Trophoblast cell (in vitro differentiated cells and primary cell): Measurements from ENCODE around the gene GADL1.

Experiments
- DNase-seq, 2 donors: peaks; one replicate each; pipeline ENCODE4 v3.0.0-alpha.2; 2016
- H2AFZ ChIP-seq: 2 replicates; pipeline ENCODE4 v1.6.1; 2013; ENCODE audit warnings: low read length, moderate library complexity, mild to moderate bottlenecking; ENCODE audit not compliant: insufficient read depth, poor library complexity
- H2AK5ac ChIP-seq: 2 replicates; pipeline ENCODE4 v1.6.1; 2013; ENCODE audit warnings: mild to moderate bottlenecking, low read length
- H2BK120ac ChIP-seq: 2 replicates; pipeline ENCODE4 v1.6.1; 2013; ENCODE audit warnings: low read length, mild to moderate bottlenecking, moderate library complexity; ENCODE audit not compliant: insufficient read depth, poor library complexity
- H2BK12ac ChIP-seq: 2 replicates; pipeline ENCODE4 v1.6.1; 2013; ENCODE audit warnings: mild to moderate bottlenecking, low read length, moderate library complexity
- H2BK5ac ChIP-seq: 2 replicates; pipeline ENCODE4 v1.6.1; 2013; ENCODE audit warnings: low read length, low read depth, moderate library complexity, mild to moderate bottlenecking; ENCODE audit not compliant: poor library complexity
- H3K14ac ChIP-seq: 2 replicates; pipeline ENCODE4 v1.6.1; 2013; ENCODE audit warnings: mild to moderate bottlenecking, low read length
- H3K18ac ChIP-seq: 2 replicates; pipeline ENCODE4 v1.6.1; 2013; ENCODE audit warnings: mild to moderate bottlenecking, low read length
- H3K23ac ChIP-seq: 2 replicates; pipeline ENCODE4 v1.6.1; 2013; ENCODE audit warnings: low read length
- H3K27ac ChIP-seq: 2 replicates; pipeline ENCODE4 v1.5.1; 2013; ENCODE audit warnings: low read depth, mild to moderate bottlenecking, inconsistent platforms, low read length, moderate library complexity
- H3K27me3 ChIP-seq: 2 replicates; pipeline ENCODE4 v1.6.1; 2013; ENCODE audit warnings: inconsistent platforms, mild to moderate bottlenecking, low read length, moderate library complexity; ENCODE audit not compliant: insufficient read depth
- H3K36me3 ChIP-seq, 2 experiments: 1 replicate in 1 of 2; 2 replicates in 1 of 2; pipeline ENCODE4 v1.6.1; 2013; ENCODE audit warnings: low read length in 2 of 2, mild to moderate bottlenecking in 2 of 2, moderate library complexity in 1 of 2; ENCODE audit not compliant: insufficient read depth in 2 of 2, control insufficient read depth in 1 of 2
- H3K4ac ChIP-seq: 2 replicates; pipeline ENCODE4 v1.6.1; 2013; ENCODE audit warnings: low read depth, mild to moderate bottlenecking, low read length, moderate library complexity
- H3K4me1 ChIP-seq, 2 experiments: 1 replicate in 1 of 2; 2 replicates in 1 of 2; pipeline ENCODE4 v1.6.1; 2013; ENCODE audit warnings: low read length in 2 of 2, mild to moderate bottlenecking in 2 of 2, moderate library complexity in 1 of 2; ENCODE audit not compliant: insufficient read depth in 2 of 2, control insufficient read depth in 1 of 2
- H3K4me2 ChIP-seq: 2 replicates; pipeline ENCODE4 v1.6.1; 2013; ENCODE audit warnings: inconsistent platforms, mild to moderate bottlenecking, low read length, moderate library complexity
- H3K4me3 ChIP-seq: 2 replicates; pipeline ENCODE4 v1.5.1; 2013; ENCODE audit warnings: mild to moderate bottlenecking, low read depth, low read length, inconsistent platforms
- H3K79me1 ChIP-seq: one replicate; pipeline ENCODE4 v1.6.1; 2013; ENCODE audit warnings: low read length
- H3K79me2 ChIP-seq: 2 replicates; pipeline ENCODE4 v1.6.1; 2013; ENCODE audit warnings: low read length, mild to moderate bottlenecking; ENCODE audit not compliant: control insufficient read depth, insufficient read depth, poor library complexity
- H3K9ac ChIP-seq: 2 replicates; pipeline ENCODE4 v1.6.1; 2013; ENCODE audit warnings: mild to moderate bottlenecking, low read length
- H3K9me3 ChIP-seq: 2 replicates; pipeline ENCODE4 v1.6.1; 2013; ENCODE audit warnings: low read depth, mild to moderate bottlenecking, control low read depth, inconsistent platforms, low read length; ENCODE audit not compliant: insufficient read depth
- H4K12ac ChIP-seq: 2 replicates; pipeline ENCODE4 v1.6.1; 2013; ENCODE audit warnings: low read depth, mild to moderate bottlenecking, low read length, moderate library complexity
- H4K8ac ChIP-seq: 2 replicates; pipeline ENCODE4 v1.6.1; 2013; ENCODE audit warnings: low read depth, mild to moderate bottlenecking, low read length, moderate library complexity
- H4K91ac ChIP-seq: one replicate; pipeline ENCODE4 v1.6.1; 2013; ENCODE audit warnings: low read depth, mild to moderate bottlenecking, low read length, moderate library complexity
- WGBS: extraction: QIAGEN DNeasy Blood & Tissue Kit; methylation state at CpG from one replicate; pipeline ENCODE4 v1.1.7; 2013; ENCODE audit warnings: missing lambda C conversion rate; ENCODE audit not compliant: insufficient read length, insufficient coverage; ENCODE audit errors: extremely low coverage; 5-methylcytosine and 5-hydroxymethylcytosine counted together

The GADL1 gene

GRCh38 chr3:30720586-30721313, 173.7 kb downstream of the GADL1 start:
- H3K4ac ChIP-seq = no peak overlapping the region
- no peak overlapping the region for H4K91ac ChIP-seq
- H3K23ac ChIP-seq = no peak overlapping the region
- H3K4me1 ChIP-seq = no peaks in the 10 kb centered on the region
- H3K4me2 ChIP-seq = no peak overlapping the region
- no peak overlapping the region for H3K27ac ChIP-seq
- H3K79me2 ChIP-seq = no peaks in the 10 kb centered on the region
- no peak overlapping the region for H4K8ac ChIP-seq
- H2BK5ac ChIP-seq = no peak overlapping the region
- no peak overlapping the region for H2BK120ac ChIP-seq
- H2AK5ac ChIP-seq = no peak overlapping the region
- H2AFZ ChIP-seq = no peak overlapping the region
- H3K18ac ChIP-seq = no peak overlapping the region
- H3K79me1 ChIP-seq = no peaks in the 10 kb centered on the region
- WGBS = no CpG with 5 or more reads among the region's 5 CpGs
- no peaks in the 10 kb centered on the region for H3K9me3 ChIP-seq
- H3K36me3 ChIP-seq = no peaks in the 10 kb centered on the region
- no peaks in the 10 kb centered on the region for H3K27me3 ChIP-seq
- DNase-seq = peak in 1 of 2 donors; percentile 40
- H3K4me3 ChIP-seq = no peak overlapping the region
- H3K14ac ChIP-seq = no peak overlapping the region
- no peak overlapping the region for H3K9ac ChIP-seq
- H2BK12ac ChIP-seq = no peak overlapping the region
- H4K12ac ChIP-seq = no peak overlapping the region

GRCh38 chr3:30719536-30719935, 174.9 kb downstream of the GADL1 start:
- Histone ChIP-seq H3K9ac (no peak overlapping the region), H4K12ac (no peak overlapping the region), H2AK5ac (no peak overlapping the region), H3K36me3 (no peaks in the 10 kb centered on the region), H2BK120ac (no peak overlapping the region), H4K8ac (no peak overlapping the region), H3K14ac (no peak overlapping the region), H3K4me3 (no peak overlapping the region), H3K79me2 (no peaks in the 10 kb centered on the region), H3K4ac (no peak overlapping the region), H3K27ac (no peak overlapping the region), H3K9me3 (no peaks in the 10 kb centered on the region), H3K23ac (no peak overlapping the region), H3K18ac (no peak overlapping the region), H3K27me3 (no peaks in the 10 kb centered on the region), H2BK12ac (no peak overlapping the region), H3K4me1 (no peaks in the 10 kb centered on the region), H2BK5ac (no peak overlapping the region), H3K79me1 (no peaks in the 10 kb centered on the region), H4K91ac (no peak overlapping the region), H2AFZ (no peak overlapping the region), H3K4me2 (no peak overlapping the region)
- DNase-seq = peak in 1 of 2 donors; percentile 42
- WGBS = no CpG with 5 or more reads among the region's 3 CpGs

DNA sequence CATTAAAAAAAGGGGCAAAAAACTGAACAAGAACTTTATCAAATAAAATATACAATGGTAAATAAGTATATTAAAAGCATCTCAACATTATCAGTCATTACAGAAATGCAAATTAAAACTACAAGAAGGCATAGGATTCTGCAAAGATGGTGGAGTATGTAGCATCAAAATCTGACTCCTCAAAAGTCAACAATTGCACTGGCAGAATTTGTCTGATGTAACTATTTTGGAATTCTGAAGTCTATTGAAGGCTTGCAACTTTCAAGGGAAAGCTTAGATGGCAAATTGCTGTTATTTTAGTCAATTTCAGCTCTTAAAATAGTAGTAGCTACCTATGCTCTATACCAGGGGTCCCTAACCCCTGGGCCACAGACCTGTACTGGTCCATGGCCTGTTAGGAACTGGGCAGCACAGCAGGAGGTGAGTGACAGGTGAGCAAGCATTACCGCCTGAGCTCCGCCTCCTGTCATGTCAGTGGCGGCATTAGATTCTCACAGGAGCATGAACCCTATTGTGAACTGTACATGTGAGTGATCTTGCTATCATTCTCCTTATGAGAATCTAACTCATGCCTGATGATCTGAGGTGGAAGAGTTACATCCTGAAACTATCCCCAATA, 180.5 kb downstream of the GADL1 start:
- no peak overlapping the region for H3K4me2 ChIP-seq
- H4K12ac ChIP-seq = no peak overlapping the region
- H4K8ac ChIP-seq = no peak overlapping the region
- H2BK5ac ChIP-seq = no peak overlapping the region
- no peak overlapping the region for H2BK12ac ChIP-seq
- H3K79me2 ChIP-seq = no peaks in the 10 kb centered on the region
- no peak overlapping the region for H3K27ac ChIP-seq
- no peak overlapping the region for H3K23ac ChIP-seq
- no CpG with 5 or more reads among the region's 3 CpGs for whole genome bisulfite sequencing
- no peak overlapping the region for H3K14ac ChIP-seq
- no peak overlapping the region for H2AFZ ChIP-seq
- H3K4me3 ChIP-seq = no peak overlapping the region
- H3K27me3 ChIP-seq = no peaks in the 10 kb centered on the region
- peaks cover 2% of the 10 kb centered on the region for H3K9me3 ChIP-seq
- H2AK5ac ChIP-seq = no peak overlapping the region
- no peak overlapping the region for H3K4ac ChIP-seq
- H2BK120ac ChIP-seq = no peak overlapping the region
- no peak for DNase-seq
- H3K18ac ChIP-seq = no peak overlapping the region
- no peaks in the 10 kb centered on the region for H3K79me1 ChIP-seq
- no peak overlapping the region for H4K91ac ChIP-seq
- no peak overlapping the region for H3K9ac ChIP-seq
- no peaks in the 10 kb centered on the region for H3K4me1 ChIP-seq
- H3K36me3 ChIP-seq = no peaks in the 10 kb centered on the region

DNA sequence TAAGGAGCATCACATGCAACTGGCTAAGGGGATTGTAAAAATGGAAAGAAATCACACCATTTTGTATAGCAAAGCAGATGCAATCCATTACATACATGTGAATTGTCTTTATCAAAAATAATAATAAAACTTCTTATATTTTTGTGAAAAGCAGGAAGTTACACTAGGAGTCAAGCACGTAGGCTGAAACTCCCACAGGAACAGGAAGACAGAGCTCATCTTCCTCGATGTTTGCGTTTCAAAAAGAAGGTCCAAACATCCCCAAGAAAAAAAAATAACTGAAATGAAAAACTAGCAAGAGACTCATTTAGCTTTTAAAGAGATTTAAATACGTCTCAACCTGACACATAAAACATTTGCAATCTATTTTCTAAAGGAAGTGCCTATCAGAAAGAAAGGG, 181.5 kb downstream of the GADL1 start:
- Histone ChIP-seq H3K4me3 (no peak overlapping the region), H4K8ac (no peak overlapping the region), H3K4me2 (no peak overlapping the region), H2BK120ac (no peak overlapping the region), H4K12ac (no peak overlapping the region), H3K23ac (no peak overlapping the region), H3K14ac (no peak overlapping the region), H4K91ac (no peak overlapping the region), H3K27ac (no peak overlapping the region), H3K36me3 (no peaks in the 10 kb centered on the region), H2AK5ac (no peak overlapping the region), H3K27me3 (no peaks in the 10 kb centered on the region), H3K4ac (no peak overlapping the region), H2AFZ (no peak overlapping the region), H3K9ac (no peak overlapping the region), H2BK12ac (no peak overlapping the region), H2BK5ac (no peak overlapping the region), H3K9me3 (peaks cover 2% of the 10 kb centered on the region), H3K79me2 (no peaks in the 10 kb centered on the region), H3K79me1 (no peaks in the 10 kb centered on the region), H3K4me1 (no peaks in the 10 kb centered on the region), H3K18ac (no peak overlapping the region)
- WGBS = no CpG with 5 or more reads among the region's 4 CpGs
- DNase-seq = no peak
